Measurements from ENCODE around the gene EFCC1.

DNA sequence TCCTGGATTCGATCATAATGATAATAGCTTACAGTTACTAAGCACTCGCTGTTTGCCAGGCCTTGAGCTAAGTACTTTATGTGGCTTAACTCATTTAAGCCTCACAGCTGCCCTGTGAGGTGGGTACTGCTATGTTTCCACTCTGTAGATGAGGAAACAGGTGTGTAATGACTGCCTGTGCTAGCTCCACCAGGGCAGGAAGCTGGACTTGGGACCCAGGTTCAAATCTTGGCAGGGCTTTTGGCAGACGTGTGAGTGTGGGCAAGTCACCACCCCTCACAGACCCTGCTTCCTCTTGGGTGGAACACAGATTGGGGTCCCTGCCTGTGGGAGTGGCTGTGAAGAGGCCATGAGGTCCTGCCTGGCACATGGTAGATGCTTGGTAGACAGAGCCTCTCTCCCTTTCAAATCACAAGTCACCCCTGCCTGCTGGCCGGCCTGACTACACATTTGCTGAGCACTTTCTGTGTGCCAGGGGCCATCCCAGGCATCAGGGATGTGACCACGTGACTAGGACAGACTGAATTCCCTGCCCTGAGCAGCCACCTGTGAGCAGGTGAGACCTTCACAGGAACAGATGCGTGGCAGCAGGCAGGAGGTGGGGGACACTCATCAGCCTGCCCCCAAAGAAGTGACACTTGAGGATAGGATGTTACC, 3.7 kb downstream of the EFCC1 start:
- TF ChIP-seq RAD21 (IDR thresholded peaks at IDR 0.05 in 1 of 2, conservative IDR thresholded peaks at IDR 0.05 in 1 of 2; ENCODE audit: low read depth in 2 of 2, low read length in 2 of 2) (no peak), RFX5 (IDR thresholded peaks at IDR 0.05; ENCODE audit: borderline replicate concordance, low read depth, low read length) (no peak), POLR2A (IDR thresholded peaks at IDR 0.05; ENCODE audit: control extremely low read depth in 1 of 2, low read depth in 2 of 2, low read length in 2 of 2) (no peak), EGR1 (IDR thresholded peaks at IDR 0.05; ENCODE audit: borderline replicate concordance, low read depth, low read length) (no peak), FOSL1 (IDR thresholded peaks at IDR 0.05; ENCODE audit: insufficient read depth, low read depth, low read length) (no peak), CBX5 (IDR thresholded peaks at IDR 0.05; ENCODE audit: low read depth, low read length) (no peak)
- TF ChIP-seq, protein P1, sequence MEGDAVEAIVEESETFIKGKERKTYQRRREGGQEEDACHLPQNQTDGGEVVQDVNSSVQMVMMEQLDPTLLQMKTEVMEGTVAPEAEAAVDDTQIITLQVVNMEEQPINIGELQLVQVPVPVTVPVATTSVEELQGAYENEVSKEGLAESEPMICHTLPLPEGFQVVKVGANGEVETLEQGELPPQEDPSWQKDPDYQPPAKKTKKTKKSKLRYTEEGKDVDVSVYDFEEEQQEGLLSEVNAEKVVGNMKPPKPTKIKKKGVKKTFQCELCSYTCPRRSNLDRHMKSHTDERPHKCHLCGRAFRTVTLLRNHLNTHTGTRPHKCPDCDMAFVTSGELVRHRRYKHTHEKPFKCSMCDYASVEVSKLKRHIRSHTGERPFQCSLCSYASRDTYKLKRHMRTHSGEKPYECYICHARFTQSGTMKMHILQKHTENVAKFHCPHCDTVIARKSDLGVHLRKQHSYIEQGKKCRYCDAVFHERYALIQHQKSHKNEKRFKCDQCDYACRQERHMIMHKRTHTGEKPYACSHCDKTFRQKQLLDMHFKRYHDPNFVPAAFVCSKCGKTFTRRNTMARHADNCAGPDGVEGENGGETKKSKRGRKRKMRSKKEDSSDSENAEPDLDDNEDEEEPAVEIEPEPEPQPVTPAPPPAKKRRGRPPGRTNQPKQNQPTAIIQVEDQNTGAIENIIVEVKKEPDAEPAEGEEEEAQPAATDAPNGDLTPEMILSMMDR (IDR thresholded peaks at IDR 0.05; ENCODE audit: control extremely low read depth in 1 of 3, insufficient read depth in 1 of 3, low read depth in 1 of 3, low read length in 3 of 3), result no peak
